ENCODE measurements around the gene GDF2.

Gene GDF2

DNA sequence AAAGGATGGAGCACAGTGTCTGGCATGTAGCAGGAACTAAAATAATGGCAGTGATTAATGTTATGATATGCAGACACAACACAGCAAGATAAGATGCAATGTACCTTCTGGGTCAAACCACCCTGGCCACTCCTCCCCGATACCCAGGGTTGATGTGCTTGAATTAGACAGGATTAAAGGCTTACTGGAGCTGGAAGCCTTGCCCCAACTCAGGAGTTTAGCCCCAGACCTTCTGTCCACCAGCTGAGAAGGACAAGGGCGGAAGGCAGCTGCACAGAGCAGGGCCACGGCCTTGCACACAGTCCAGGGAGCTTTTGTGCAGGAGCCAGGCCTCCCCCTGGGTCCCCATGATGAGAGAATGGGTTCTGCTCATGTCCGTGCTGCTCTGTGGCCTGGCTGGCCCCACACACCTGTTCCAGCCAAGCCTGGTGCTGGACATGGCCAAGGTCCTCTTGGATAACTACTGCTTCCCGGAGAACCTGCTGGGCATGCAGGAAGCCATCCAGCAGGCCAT is 25.9 kb downstream of the GDF2 start, which contains the start of gene RBP3:
Gene RBP3 (plus strand): TSS at position 226 of the 514 bp plus-strand sequence. CDS start 122 bp downstream, at position 348.
- in situ Hi-C loops (cut with MboI; ENCODE audit: low pct_unique_long_range_greater_than_20kb, low sequenced_read_pairs, unreplicated experiment) = no loop called here
- no peak for DNase-seq (ENCODE audit: low spot score)
- TF ChIP-seq, protein P1, sequence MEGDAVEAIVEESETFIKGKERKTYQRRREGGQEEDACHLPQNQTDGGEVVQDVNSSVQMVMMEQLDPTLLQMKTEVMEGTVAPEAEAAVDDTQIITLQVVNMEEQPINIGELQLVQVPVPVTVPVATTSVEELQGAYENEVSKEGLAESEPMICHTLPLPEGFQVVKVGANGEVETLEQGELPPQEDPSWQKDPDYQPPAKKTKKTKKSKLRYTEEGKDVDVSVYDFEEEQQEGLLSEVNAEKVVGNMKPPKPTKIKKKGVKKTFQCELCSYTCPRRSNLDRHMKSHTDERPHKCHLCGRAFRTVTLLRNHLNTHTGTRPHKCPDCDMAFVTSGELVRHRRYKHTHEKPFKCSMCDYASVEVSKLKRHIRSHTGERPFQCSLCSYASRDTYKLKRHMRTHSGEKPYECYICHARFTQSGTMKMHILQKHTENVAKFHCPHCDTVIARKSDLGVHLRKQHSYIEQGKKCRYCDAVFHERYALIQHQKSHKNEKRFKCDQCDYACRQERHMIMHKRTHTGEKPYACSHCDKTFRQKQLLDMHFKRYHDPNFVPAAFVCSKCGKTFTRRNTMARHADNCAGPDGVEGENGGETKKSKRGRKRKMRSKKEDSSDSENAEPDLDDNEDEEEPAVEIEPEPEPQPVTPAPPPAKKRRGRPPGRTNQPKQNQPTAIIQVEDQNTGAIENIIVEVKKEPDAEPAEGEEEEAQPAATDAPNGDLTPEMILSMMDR (IDR thresholded peaks at IDR 0.05; ENCODE audit: extremely low read depth, insufficient read depth, missing control alignments) = no peak

DNA sequence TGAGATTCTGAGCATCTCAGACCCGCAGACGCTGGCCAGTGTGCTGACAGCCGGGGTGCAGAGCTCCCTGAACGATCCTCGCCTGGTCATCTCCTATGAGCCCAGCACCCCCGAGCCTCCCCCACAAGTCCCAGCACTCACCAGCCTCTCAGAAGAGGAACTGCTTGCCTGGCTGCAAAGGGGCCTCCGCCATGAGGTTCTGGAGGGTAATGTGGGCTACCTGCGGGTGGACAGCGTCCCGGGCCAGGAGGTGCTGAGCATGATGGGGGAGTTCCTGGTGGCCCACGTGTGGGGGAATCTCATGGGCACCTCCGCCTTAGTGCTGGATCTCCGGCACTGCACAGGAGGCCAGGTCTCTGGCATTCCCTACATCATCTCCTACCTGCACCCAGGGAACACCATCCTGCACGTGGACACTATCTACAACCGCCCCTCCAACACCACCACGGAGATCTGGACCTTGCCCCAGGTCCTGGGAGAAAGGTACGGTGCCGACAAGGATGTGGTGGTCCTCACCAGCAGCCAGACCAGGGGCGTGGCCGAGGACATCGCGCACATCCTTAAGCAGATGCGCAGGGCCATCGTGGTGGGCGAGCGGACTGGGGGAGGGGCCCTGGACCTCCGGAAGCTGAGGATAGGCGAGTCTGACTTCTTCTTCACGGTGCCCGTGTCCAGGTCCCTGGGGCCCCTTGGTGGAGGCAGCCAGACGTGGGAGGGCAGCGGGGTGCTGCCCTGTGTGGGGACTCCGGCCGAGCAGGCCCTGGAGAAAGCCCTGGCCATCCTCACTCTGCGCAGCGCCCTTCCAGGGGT is 26.6 kb downstream of the GDF2 start:
- in situ Hi-C loops (cut with MboI; ENCODE audit: low pct_unique_long_range_greater_than_20kb, low sequenced_read_pairs, unreplicated experiment) = no loop called here
- DNase-seq (ENCODE audit: low spot score) = no peak
- TF ChIP-seq, protein P1 (IDR thresholded peaks at IDR 0.05; ENCODE audit: extremely low read depth, insufficient read depth, missing control alignments) = no peak

DNA sequence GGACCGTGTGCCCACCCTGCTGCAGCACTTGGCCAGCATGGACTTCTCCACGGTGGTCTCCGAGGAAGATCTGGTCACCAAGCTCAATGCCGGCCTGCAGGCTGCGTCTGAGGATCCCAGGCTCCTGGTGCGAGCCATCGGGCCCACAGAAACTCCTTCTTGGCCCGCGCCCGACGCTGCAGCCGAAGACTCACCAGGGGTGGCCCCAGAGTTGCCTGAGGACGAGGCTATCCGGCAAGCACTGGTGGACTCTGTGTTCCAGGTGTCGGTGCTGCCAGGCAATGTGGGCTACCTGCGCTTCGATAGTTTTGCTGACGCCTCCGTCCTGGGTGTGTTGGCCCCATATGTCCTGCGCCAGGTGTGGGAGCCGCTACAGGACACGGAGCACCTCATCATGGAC is 27.3 kb downstream of the GDF2 start:
- in situ Hi-C loops (cut with MboI; ENCODE audit: low pct_unique_long_range_greater_than_20kb, low sequenced_read_pairs, unreplicated experiment) = no loop called here
- TF ChIP-seq, protein P1 (IDR thresholded peaks at IDR 0.05; ENCODE audit: extremely low read depth, insufficient read depth, missing control alignments) = no peak
- no peak for DNase-seq (ENCODE audit: low spot score)

DNA sequence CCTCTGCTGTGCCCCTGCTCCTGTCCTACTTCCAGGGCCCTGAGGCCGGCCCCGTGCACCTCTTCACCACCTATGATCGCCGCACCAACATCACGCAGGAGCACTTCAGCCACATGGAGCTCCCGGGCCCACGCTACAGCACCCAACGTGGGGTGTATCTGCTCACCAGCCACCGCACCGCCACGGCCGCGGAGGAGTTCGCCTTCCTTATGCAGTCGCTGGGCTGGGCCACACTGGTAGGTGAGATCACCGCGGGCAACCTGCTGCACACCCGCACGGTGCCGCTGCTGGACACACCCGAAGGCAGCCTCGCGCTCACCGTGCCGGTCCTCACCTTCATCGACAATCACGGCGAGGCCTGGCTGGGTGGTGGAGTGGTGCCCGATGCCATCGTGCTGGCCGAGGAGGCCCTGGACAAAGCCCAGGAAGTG is 27.7 kb downstream of the GDF2 start:
- in situ Hi-C loops (cut with MboI; ENCODE audit: low pct_unique_long_range_greater_than_20kb, low sequenced_read_pairs, unreplicated experiment) = no loop called here
- TF ChIP-seq, protein P1 (IDR thresholded peaks at IDR 0.05; ENCODE audit: extremely low read depth, insufficient read depth, missing control alignments) = no peak

DNA sequence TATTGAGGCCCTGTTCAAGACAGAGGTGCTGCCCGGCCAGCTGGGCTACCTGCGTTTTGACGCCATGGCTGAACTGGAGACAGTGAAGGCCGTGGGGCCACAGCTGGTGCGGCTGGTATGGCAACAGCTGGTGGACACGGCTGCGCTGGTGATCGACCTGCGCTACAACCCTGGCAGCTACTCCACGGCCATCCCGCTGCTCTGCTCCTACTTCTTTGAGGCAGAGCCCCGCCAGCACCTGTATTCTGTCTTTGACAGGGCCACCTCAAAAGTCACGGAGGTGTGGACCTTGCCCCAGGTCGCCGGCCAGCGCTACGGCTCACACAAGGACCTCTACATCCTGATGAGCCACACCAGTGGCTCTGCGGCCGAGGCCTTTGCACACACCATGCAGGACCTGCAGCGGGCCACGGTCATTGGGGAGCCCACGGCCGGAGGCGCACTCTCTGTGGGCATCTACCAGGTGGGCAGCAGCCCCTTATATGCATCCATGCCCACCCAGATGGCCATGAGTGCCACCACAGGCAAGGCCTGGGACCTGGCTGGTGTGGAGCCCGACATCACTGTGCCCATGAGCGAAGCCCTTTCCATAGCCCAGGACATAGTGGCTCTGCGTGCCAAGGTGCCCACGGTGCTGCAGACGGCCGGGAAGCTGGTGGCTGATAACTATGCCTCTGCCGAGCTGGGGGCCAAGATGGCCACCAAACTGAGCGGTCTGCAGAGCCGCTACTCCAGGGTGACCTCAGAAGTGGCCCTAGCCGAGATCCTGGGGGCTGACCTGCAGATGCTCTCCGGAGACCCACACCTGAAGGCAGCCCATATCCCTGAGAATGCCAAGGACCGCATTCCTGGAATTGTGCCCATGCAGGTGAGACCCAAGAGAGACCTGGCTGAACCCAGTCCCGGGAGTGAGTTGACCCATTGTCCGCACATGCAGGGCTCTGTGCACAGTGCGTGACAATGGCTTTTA is 28.7 kb downstream of the GDF2 start:
- TF ChIP-seq, protein P1 (IDR thresholded peaks at IDR 0.05; ENCODE audit: extremely low read depth, insufficient read depth, missing control alignments) = no peak
- no peak for DNase-seq (ENCODE audit: low spot score)
- in situ Hi-C loops (cut with MboI; ENCODE audit: low pct_unique_long_range_greater_than_20kb, low sequenced_read_pairs, unreplicated experiment) = no loop called here

More for the DNA sequence above, 27.7 kb downstream of the GDF2 start:
- DNase-seq (ENCODE audit: low spot score) = no peak
